GM18907 (cell line): Measurements from ENCODE around the gene ZNF317.
"Not testable (repeated sequence)": the region's sequence is repeated elsewhere in the genome, so short reads cannot be mapped to it uniquely, and the experiment has no call there.

Experiments
- ATAC-seq: cut with Tn5 transposase; IDR thresholded peaks from one replicate; pipeline ENCODE4 v1.9.1; 2021; ENCODE audit warnings: mild to moderate bottlenecking, moderate library complexity; ENCODE audit not compliant: unreplicated experiment

ZNF317 gene

DNA sequence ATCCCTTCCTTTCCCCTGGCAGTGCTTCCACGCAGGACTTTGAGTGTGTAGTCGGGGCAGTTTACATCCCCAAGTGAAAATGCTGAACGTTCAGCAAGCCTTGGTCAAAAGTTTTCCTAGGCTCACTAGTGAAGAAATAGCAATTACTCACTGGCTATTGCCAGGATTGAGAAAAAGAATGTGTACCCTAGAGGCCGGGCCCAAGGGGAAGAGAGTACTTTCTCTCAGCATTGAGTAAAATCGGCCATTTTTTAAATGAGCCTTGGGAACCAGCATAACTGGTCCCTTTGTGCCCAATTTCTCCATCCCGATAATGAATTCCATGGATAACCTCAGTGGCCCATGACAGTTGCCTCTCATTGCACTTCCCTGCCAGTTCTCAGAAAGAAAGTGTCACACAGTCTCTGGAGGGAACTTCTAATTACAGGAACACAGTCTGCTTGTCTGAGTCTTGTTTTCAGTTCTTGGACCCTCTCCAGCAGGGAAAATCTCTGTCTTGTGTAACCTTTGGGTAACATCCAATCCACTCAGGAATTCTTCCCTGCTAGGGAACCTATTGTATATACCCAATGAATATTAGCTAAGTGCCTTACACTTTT is 31.3 kb downstream of the ZNF317 start:
- no peak for ATAC-seq

DNA sequence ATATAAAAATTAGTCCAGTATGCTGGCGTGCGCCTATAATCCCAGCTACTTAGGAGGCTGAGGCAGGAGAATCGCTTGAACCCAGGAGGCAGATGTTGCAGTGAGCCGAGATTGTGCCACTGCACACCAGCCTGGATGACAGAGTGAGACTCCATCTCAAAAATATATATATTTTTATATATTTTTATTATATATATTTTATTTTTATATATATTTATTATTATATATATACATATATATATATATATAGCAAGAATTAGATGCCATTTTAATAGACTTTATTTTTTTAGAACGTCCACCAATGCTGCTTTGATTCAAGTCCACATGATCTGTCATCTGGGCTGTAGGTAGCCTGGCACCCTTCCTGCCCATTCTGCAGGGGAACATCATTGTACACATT is 35.1 kb downstream of the ZNF317 start:
- no peak for ATAC-seq

DNA sequence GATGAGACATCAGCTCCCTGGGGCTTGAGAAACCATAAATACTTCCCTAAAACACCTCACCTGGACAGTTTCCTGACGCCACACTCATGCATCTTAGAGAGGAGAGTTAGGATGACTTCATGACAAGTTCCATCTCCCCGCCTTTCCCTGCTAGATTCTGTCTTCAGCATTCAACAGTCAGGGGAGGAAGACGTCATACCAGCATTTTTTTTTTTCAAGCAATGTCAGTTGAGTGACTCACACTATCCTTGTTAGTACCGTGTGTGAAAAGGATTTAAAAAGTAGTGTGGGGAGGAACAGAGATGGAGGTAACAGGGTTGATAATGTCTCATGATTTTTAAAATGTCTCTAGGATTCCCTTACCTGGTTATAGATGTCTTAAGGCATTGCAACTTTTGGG is 38.7 kb downstream of the ZNF317 start, which contains the start of gene OR7D2:
TSS of gene OR7D2 (plus strand) at position 79 of the 400 bp plus-strand sequence. CDS start 6,803 bp downstream, outside the sequence.
- ATAC-seq: no peak

DNA sequence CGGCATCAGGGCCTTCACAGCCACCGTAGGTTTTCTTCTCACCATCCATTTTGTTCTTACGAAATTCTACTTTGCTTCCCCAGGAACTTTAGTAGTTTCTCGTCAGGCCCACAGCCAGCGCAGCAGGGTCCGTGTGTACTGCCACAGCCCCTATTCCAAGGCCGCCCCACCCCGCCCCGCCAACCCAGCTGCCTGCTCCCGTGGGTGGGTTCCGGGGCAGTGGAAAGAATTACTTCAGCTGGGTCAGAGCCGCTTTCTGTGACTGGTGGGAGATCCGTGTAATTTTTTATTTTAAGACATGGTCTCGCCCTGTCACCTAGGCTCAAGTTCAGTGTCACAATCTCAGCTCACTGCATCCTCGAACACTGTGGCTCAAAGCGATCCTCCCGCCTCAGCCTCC is 42.8 kb downstream of the ZNF317 start:
- ATAC-seq: no peak

DNA sequence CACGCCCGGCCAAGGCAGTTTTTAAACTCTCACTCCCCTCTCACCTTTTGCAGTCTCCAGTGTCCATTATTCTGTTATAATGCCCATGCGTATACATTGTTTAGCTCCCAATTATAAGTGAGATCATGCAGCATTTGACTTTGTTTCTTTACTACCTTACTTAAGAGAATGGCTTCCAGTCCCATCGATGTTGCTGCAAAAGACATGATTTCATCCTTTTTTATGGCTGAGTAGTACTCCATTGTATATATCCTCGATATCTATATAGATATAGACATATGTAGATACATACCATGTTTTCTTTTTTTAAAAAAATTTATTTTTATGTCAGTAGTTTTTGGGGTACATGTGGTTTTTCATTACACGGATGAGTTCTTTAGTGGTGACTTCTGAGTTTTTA is 47.0 kb downstream of the ZNF317 start:
- no peak for ATAC-seq

DNA sequence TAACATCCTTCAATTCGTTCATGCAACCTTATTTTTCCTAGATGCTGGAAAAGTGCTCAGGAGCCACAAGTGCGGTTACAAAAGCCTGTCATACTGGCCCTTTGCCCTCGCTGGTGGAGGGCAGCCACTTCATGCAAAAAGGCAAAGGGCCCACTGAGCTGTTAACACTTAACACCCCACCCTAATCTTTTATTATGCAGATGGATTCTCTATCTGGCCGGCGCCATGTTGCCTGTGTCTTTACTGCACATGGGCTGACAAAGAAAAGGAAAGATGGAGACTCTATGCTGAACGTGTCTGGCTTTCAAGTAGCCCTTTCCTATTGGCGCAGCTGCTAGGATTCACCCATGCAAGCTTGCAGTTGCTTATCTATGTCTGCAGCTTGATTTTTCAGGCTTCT is 49.3 kb downstream of the ZNF317 start:
- ATAC-seq: no peak

DNA sequence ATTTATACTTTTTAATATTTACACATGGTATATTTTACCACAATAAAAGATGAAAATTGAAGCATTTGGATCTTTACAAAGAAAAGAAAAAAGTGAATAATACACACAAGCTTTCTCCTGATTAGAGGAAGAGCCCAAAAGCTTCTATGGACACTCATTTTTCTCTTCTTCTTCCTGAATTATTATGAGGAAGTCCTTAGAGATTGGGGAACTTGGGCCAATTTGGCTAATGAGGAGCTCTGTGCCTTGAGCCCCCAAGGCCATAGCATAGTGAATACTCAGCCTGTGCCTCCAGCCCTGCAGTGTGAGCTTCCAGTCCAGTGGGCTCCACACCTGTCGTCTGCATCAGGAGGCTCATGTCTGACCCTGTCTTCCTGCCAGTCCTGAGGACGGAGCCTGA is 57.8 kb downstream of the ZNF317 start:
- ATAC-seq: not testable (repeated sequence)

DNA sequence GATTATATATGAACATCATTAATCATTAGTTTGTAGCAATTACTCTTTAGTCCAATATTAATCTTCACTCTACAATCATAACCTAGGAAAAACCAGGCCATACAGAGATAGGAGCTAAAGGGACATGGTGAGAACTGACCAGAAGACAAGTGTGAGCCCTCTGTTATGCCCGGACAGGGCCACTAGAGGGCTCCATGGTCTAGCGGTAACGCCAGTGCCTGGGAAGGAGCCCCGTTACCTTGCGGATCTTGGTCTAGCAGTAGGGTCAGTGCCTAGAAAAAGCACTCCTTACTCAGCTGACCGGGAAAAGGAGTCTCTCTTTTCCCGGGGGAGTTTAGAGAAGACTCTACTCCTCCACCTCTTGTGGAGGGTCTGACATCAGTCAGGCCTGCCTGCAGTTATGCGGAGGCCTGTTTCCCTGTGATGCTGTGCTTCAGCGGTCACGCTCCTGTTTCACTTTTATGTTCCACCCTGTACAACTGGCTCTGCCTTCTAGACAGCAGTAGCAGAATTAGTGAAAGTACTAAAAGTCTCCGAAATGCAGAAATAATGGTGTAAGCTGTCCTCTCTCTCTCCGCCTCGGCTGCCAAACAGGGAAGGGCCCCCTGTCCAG is 65.4 kb downstream of the ZNF317 start:
- ATAC-seq: no peak
